T47D (cell line): Measurements from ENCODE around the gene FHIP1B.
"Not testable (repeated sequence)": the region's sequence is repeated elsewhere in the genome, so short reads cannot be mapped to it uniquely, and the experiment has no call there.

Source experiments
- DNase-seq, 2 experiments: peaks; one replicate each; pipeline versions ENCODE4 v3.0.0 to v3.0.0-alpha.2; 2011 to 2012; ENCODE audit warnings: low read depth in 1 of 2, low spot score in 1 of 2
- JUND ChIP-seq: IDR thresholded peaks from 2 replicates; pipeline ENCODE4 v1.6.1; 2012; ENCODE audit warnings: low read depth
- in situ Hi-C: cut with HindIII; loops from 2 replicates; pipeline ENCODE4 v1.10.0; 2016; ENCODE audit warnings: low sequenced_read_pairs, low pct_unique_long_range_greater_than_20kb

Gene FHIP1B

DNA sequence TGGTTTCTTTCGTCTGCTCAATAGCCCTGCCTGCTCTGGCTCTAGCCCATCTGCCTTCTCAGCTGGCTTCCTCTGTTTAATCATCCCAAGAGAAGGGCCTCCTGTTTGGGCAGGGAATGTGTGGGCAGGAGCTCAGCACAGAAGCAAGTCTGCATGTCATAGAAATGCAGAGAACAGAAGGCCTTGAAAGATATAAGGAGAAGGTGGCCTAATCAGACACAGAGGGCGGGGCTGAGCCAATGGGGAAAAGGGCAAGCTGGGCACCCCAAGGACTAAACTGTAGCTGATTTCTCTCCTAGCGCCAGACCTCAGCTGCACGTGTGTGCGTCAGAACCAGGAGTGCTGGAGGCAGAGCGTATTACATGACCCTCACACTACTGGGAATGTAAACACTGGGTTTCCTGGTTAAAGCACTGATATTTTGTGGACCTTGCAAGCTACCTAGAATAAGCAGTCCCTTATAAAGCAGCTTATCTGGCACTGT is 17.6 kb upstream of the FHIP1B start:
- no peak for TF ChIP-seq JUND
- no peak for DNase-seq
- in situ Hi-C loops: no loop called here

DNA sequence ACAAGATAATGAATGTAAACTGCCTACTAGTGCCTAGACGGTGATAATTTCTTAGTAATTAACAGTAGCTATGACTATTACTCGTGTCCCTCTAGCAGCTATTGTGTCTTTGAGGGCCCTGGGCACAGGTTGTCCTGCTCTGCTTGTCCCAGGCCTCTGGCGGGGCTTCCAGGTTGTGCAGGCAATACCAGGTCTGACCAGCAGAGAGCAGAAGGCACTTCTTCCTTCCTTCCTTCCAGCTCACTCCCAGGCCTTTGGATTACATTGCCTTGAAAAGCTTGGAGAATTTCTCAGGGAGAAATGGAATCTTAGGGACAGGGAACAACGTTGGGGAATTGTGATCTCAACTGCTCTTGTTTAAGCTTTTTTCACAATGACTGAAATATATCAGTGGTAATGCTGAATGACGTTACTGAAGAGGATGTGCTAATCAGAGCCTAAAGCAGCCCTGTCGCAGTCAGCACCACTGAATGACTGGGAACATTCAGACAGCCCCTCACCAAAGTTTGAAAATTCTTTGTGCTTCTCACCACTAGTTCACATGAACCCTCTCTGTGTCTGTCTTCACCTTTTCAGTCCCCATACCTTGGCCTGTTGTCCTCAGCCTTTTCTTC is 16.8 kb upstream of the FHIP1B start:
- in situ Hi-C loops: no loop called here
- no peak for TF ChIP-seq JUND
- DNase-seq: peak; percentile 21 to 65

DNA sequence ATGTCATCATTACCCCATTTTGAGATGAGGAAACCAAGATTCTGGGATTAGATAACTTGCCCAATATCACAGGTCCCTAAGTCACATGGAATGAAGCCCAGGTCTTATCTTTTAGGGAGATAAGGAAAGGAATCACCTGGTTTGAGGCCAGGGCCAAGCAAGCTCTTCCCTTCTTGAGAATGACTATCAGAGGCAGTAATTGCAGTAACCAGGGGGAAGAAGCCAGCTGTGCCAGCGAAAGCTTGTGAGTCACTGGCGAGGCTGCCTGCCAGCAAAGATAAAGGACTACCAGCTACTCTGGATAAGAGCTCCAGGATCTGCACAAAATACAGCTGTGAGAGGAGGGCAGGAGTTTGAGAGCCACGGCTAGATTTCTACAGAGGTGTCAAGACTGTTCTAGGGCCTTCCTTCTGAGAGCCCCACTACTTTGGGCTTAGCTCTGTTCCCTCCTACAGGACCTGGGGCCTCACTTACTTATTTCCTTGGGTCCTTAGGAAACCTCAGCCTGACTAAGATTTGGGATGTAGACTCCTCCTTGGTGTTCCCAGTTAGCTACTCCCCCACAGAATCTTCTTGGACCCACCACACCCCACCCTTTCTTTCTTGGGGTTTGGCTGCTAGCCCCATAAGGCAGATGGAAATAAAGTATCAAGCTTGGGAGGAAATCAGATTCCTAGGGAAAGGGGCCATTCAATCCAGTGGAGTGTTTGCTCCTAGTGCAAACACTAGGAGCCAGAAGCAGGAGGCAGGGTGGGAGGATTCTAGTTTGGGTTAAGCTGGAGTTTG is 15.5 kb upstream of the FHIP1B start:
- DNase-seq: no peak
- no peak for TF ChIP-seq JUND
- in situ Hi-C loops: no loop called here

DNA sequence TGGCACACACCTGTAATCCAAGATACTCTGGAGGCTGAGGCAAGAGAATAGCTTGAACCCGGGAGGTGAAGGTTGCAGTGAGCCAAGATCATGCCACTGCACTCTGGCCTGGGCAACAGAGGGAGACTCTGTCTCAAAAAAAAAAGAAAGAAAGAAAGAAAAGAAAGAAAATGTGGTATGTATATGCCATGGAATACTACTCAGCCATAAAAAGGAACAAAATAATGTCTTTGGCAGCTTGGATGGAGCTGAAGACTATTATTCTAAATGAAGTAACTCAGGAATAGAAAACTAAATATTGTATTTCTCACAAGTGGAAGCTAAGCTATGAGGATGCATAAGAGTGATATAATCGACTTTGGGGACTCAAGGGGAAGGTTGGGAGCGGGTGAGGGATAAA is 14.5 kb upstream of the FHIP1B start:
- DNase-seq, in situ Hi-C loops: not testable (repeated sequence)

DNA sequence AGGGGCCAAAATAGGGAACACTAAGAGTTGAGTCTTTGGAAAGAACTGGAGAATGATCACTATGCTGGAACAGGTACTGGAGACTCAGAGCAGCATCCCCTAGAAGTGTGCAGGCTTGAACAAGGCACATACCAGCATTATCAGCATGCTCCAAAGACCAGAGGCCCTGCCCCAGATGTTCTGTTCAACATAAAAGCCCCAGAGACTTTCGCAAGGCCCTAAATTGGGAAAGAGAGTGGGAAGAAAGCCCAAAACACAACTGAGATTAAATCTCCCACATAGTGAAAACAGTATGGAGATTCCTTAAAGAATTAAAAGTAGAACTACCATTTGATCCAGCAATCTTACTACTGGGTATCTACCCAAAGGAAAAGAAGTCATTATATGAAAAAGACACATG is 13.8 kb upstream of the FHIP1B start:
- TF ChIP-seq JUND: no peak
- DNase-seq: no peak
- in situ Hi-C loops: no loop called here

DNA sequence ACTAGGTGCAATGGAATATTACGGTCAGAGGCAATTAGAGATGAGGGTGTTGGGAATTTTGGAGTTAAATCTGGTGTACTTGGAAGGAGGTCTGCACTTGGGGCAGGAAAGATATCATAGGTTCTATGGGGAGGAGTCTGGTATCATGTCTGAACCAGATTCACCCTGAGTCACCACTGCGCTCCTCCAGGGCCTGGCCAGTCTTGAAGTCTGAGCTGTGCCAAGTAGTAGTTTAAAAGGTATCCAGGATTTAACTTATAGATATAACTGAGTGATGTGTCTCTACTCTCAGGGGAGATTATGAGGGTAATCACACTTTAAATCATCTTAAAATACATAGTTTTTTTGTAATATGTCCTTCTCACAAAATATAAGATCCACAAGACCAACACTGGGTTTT is 11.1 kb upstream of the FHIP1B start:
- in situ Hi-C loops: no loop called here
- no peak for DNase-seq
- no peak for TF ChIP-seq JUND

DNA sequence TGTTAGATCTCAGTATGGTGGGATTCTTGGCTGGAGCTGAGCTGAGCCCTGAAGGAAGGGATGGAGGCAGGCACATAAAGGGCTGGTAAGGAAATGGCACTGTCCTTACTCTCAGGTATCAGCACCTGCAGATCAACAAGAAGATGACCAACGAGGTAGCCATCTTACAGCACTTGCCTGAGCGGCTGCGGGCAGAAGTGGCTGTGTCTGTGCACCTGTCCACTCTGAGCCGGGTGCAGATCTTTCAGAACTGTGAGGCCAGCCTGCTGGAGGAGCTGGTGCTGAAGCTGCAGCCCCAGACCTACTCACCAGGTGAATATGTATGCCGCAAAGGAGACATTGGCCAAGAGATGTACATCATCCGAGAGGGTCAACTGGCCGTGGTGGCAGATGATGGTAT is 6.9 kb upstream of the FHIP1B start:
- in situ Hi-C loops: no loop called here
- TF ChIP-seq JUND: no peak
- no peak for DNase-seq

DNA sequence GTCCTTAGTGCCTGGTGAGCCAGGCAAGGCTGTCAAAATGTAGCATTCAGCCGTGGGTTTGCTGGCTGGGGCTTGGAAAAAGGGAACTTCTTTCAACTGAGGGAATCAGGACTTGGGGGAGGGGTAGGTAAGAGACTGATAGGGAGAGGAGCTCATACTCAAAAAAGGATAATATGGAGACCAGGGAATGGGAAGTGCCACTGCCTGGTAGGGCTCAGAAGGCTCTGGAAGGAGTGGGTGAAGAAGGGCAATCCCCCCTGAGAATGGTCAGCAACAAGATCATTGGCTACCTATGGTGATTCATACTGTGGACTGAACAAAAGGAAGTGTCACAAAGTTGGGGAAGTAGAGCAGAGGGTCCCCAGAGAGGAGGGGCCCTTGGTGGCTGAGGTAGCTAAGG is 6.3 kb upstream of the FHIP1B start:
- no peak for TF ChIP-seq JUND
- in situ Hi-C loops: no loop called here
- DNase-seq: no peak

DNA sequence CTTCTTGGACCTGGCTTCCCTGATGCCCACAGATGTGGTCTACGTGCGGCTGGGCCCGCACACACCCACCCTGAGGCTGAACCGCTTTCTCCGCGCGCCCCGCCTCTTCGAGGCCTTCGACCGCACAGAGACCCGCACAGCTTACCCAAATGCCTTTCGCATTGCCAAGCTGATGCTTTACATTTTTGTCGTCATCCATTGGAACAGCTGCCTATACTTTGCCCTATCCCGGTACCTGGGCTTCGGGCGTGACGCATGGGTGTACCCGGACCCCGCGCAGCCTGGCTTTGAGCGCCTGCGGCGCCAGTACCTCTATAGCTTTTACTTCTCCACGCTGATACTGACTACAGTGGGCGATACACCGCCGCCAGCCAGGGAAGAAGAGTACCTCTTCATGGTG is 5.7 kb upstream of the FHIP1B start:
- in situ Hi-C loops: no loop called here
- no peak for TF ChIP-seq JUND

DNA sequence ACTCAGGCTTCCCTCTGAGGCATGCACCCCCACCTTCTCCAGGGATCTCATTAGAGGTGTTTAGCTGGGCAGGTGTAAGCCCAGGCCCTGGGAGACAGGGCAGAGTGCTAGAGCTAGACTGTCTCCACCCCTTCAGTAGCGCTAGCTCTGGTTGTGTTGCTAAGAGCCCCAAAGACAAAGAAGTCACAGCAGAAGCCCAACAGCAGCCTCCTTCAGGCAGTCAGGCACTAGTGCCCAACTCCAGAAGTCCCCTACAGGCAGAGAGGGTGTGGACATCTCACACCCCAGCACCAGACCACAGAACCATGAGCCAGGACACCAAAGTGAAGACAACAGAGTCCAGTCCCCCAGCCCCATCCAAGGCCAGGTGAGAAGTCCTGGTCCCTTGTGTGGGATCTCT is 4.5 kb upstream of the FHIP1B start, which contains the start of gene CNGA4:
Gene CNGA4 (plus strand): TSS at position 188 of the 400 bp plus-strand sequence. CDS start 118 bp downstream, at position 306.
- no peak for DNase-seq
- no peak for TF ChIP-seq JUND
- in situ Hi-C loops: no loop called here

More for the DNA sequence above, 5.7 kb upstream of the FHIP1B start:
- no peak for DNase-seq

DNA sequence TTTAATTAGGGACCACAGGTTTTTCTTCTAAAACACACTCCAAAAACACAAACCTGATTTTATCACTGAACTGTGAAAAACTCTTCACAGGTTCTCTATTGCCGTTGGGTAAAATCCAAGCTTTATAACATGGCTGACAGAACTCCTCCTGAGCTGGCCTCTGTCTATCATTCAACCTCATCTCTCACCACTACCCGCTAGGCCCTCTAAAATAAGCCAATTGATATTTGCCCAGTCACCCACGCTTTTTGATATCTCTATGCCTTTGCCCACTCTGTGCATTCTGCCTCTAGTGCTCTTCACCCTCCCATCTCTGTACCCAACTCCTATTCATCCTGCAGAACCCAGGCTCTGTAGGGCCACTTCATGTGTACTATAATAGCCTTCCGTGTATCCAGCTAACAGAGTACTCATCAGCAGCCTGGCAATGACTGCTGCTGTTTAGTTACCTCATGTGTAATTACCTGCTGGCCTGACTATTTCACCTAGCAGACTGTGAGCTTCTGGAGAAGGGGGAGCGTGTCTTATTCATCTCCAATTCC is 3.4 kb upstream of the FHIP1B start:
- DNase-seq: no peak
- in situ Hi-C loops: no loop called here
- TF ChIP-seq JUND: no peak

DNA sequence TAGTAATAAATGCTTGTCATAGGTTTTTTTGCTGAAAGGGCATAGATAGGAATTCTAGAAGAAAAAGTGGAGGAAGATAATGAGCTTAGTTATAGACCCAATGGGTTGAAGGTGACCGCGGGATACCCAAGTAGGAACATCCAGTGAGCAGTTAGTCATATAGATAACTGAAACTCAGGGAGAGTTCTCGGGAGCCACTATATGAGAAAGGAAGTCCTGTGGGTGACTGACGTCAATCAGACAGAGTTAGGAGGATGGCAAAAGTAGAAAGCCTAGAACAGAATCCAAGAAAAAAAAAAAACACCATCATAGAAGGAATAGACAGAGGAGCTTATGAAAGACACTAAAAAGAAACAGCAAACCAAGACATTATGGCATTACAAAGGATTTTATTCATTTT is 2.8 kb upstream of the FHIP1B start:
- no peak for TF ChIP-seq JUND
- in situ Hi-C loops: no loop called here
- no peak for DNase-seq

DNA sequence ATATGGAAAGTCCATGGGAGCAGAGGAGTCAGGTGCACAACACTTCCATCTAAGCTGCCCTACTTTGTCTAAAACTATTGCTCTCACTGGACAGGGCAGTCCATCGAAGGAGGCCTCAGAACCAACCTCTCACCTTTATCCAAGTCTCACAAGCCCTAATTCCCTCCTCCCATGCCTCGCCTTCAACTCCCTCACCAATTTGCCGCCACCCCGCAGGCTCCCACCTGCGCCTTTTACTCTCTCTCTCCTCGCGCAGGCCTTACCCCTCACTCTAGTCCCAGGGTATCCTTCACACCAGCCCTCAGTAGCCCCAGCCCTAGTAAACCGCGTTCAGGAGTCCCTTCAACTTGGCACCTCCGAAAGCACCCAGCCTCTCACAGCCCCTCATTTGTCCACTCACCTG is 451 bp downstream of the FHIP1B start:
- DNase-seq: no peak
- TF ChIP-seq JUND: no peak
- in situ Hi-C loops: no loop called here
